HUES48 (cell line): ENCODE measurements around the gene XYLT1.

ENCODE experiments used
- H3K27ac ChIP-seq: one replicate; pipeline ENCODE4 v1.7.0; 2013; ENCODE audit warnings: low read depth, low read length, inconsistent platforms
- H3K27me3 ChIP-seq: 2 replicates; pipeline ENCODE4 v1.6.1; 2013; ENCODE audit warnings: mild to moderate bottlenecking, low read length; ENCODE audit not compliant: control insufficient read depth, insufficient read depth
- H3K36me3 ChIP-seq: 2 replicates; pipeline ENCODE4 v1.6.1; 2013; ENCODE audit warnings: low read length; ENCODE audit not compliant: control insufficient read depth, insufficient read depth
- H3K4me1 ChIP-seq: 2 replicates; pipeline ENCODE4 v1.6.1; 2013; ENCODE audit warnings: mild to moderate bottlenecking, low read length; ENCODE audit not compliant: control insufficient read depth, insufficient read depth
- H3K4me3 ChIP-seq: 2 replicates; pipeline ENCODE4 v1.5.1; 2013; ENCODE audit warnings: mild to moderate bottlenecking, low read depth, low read length
- H3K9ac ChIP-seq: 2 replicates; pipeline ENCODE4 v1.6.1; 2013; ENCODE audit warnings: mild to moderate bottlenecking, low read depth, low read length, moderate library complexity
- H3K9me3 ChIP-seq: 2 replicates; pipeline ENCODE4 v1.6.1; 2013; ENCODE audit warnings: low read length; ENCODE audit not compliant: control insufficient read depth, insufficient read depth

Gene XYLT1

DNA sequence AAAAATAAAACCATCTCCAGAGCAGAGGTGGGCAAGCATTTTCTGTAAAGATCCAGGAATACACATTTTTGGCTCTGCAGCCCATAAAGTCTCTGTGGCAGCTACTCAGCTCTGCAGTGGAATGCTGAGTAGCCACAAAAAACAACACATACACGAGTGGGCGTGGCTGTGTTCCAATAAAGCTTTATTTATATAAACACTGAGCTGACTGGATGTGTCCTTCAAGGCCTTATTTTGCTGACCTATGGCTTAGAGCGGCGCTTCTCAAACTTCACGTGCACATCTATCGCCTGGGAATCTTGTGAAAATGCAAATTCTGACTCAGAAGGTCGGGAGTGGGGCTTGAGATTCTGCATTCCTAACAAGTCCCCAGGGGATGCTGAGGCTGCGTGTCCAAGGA is 39.7 kb downstream of the XYLT1 start:
- no peaks in the 10 kb centered on the region for H3K36me3 ChIP-seq
- no peaks in the 10 kb centered on the region for H3K27me3 ChIP-seq
- peaks cover 23% of the 10 kb centered on the region for H3K4me1 ChIP-seq
- no peak overlapping the region for H3K27ac ChIP-seq
- no peak overlapping the region for H3K9ac ChIP-seq
- no peak overlapping the region for H3K4me3 ChIP-seq
- no peaks in the 10 kb centered on the region for H3K9me3 ChIP-seq

DNA sequence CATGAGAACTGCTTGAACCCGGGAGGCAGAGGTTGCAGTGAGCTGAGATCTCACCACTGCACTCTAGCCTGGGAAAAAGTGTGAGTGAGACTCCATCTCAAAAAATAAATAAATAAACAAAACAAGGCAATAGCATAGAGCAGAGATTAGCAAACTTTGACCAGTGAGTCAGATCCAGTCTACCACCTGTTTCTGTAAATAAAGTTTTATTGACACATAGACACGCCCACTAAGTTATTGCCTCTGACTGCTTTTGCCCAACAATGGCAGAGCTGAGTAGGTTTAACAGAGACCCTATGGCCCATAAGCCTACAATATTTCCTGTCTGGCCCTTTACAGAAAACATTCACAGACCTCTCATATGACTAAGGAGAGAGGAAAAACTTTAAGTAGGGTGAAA is 44.3 kb downstream of the XYLT1 start:
- Histone ChIP-seq H3K9ac (no peak overlapping the region), H3K36me3 (no peaks in the 10 kb centered on the region), H3K4me1 (peaks cover 14% of the 10 kb centered on the region), H3K4me3 (no peak overlapping the region), H3K27ac (no peak overlapping the region), H3K9me3 (no peaks in the 10 kb centered on the region), H3K27me3 (no peaks in the 10 kb centered on the region)

DNA sequence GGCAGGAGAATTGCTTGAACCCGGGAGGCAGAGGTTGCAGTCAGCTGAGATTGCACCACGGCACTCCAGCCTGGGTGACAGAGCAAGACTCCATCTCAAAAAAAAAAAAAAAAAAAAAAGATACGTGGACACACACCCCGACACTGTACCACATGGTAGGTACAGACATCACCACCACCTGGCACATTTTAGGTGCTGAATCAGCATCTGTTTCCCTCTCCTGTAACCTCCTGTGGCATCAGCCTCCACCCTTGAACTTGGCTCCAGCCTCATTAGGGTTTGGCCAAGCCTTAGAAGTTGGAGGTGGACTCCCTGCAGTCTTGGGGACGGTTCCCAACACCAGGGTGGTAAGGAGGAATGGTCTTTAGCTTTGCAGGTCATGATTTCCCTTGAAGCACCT is 46.0 kb downstream of the XYLT1 start:
- H3K9me3 ChIP-seq: no peaks in the 10 kb centered on the region
- no peaks in the 10 kb centered on the region for H3K36me3 ChIP-seq
- no peaks in the 10 kb centered on the region for H3K27me3 ChIP-seq
- H3K4me1 ChIP-seq: peaks cover 8% of the 10 kb centered on the region
- no peak overlapping the region for H3K9ac ChIP-seq
- no peak overlapping the region for H3K27ac ChIP-seq
- no peak overlapping the region for H3K4me3 ChIP-seq

DNA sequence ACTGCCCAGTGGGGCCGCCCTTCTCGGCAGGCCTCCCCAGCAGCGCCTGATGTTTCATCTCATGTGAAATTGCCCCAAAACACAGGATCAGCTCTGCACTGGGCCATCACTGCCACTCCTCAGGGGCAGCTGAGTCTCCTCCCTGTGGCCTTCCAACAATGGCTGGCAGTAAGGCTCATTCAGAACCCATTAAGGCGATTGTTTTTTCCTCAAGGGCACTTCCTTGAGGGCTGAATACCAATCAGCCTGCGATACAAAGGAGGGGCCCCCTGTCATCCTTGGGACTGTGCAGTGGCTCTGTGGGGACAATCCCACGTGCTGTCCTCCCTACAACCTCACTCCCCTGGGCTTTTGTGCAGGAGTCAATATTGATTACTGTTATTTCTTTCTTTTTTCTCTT is 47.5 kb downstream of the XYLT1 start:
- Histone ChIP-seq H3K4me3 (no peak overlapping the region), H3K9me3 (no peaks in the 10 kb centered on the region), H3K27me3 (no peaks in the 10 kb centered on the region), H3K4me1 (peaks cover 8% of the 10 kb centered on the region), H3K36me3 (no peaks in the 10 kb centered on the region), H3K27ac (peak overlapping the region; percentile 34), H3K9ac (no peak overlapping the region)

- Histone ChIP-seq H3K4me1 (peaks cover 22% of the 10 kb centered on the region), H3K9ac (no peak overlapping the region), H3K36me3 (no peaks in the 10 kb centered on the region), H3K27ac (no peak overlapping the region), H3K9me3 (no peaks in the 10 kb centered on the region), H3K4me3 (no peak overlapping the region), H3K27me3 (no peaks in the 10 kb centered on the region)
Observed at GRCh38 chr16:17420816-17421215, 49.9 kb downstream of the XYLT1 start.

DNA sequence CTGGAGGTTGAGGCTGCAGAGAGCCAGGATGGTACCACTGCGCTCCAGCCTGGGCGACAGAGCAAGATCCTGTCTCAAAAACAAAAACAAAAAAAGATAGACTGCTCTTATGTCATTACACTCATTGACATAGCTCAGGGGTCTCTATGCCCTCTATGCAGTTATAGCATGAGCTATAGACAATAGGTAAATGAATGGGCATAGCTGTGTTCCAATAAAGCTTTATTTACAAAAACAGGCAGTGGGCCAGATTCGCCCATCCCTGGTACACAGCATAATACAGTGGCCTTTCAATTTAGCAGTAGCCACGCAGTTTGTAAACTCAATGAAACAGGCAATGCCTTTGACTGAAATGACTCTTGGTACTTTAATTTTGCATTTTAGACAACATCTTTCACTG is 51.5 kb downstream of the XYLT1 start:
- Histone ChIP-seq H3K36me3 (no peaks in the 10 kb centered on the region), H3K4me1 (peaks cover 22% of the 10 kb centered on the region)

GRCh38 chr16:17417740-17418139 is 53.0 kb downstream of the XYLT1 start:
- Histone ChIP-seq H3K9ac (no peak overlapping the region), H3K27ac (no peak overlapping the region)

More for the DNA sequence above, 51.5 kb downstream of the XYLT1 start:
- Histone ChIP-seq H3K9me3 (no peaks in the 10 kb centered on the region), H3K4me3 (no peak overlapping the region), H3K27me3 (no peaks in the 10 kb centered on the region), H3K27ac (no peak overlapping the region), H3K9ac (no peak overlapping the region)

DNA sequence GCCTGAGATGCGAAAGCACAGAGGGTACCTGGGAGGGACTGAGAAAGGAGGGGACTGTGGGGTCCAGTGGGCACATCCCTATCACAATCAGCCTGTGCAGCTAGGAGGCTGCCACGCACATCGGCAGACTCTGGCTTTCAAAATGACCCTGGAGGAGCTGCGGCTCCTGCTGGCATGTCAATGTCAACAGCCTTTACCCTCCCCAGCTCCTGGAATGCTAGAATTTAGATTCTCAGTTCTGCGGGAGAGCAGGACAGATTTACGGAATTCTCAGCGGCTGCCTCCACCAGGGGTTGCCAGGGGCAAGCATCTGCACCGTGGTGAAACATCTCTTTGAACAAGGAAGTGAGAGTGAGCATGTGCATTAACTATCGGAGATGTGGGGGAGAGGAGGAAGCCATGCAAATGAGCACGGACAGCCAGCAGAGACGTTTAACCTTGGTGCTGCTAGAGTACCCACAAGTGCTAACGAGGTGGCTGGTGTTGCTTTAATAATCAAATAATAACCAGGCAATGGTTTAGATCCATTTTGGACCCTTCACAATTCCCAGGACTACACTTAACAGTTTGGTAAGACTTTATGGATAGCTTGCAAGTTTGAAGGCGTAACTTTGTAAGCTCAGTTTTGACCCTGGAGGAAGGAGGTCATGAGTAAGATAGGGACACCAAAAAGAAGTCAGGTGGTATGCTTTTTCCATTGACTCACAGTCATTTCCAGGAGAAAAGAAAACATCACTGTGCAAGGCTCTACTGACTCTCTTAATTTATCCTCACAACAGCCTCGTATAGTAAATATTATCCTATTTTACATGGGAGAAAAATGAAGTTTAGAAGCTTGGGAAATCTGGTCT is 54.1 kb downstream of the XYLT1 start:
- no peaks in the 10 kb centered on the region for H3K27me3 ChIP-seq
- no peaks in the 10 kb centered on the region for H3K36me3 ChIP-seq
- H3K9me3 ChIP-seq: no peaks in the 10 kb centered on the region
- peak overlapping the region; percentile 48 for H3K27ac ChIP-seq
- peaks cover 26% of the 10 kb centered on the region for H3K4me1 ChIP-seq
- no peak overlapping the region for H3K4me3 ChIP-seq
- H3K9ac ChIP-seq: no peak overlapping the region

More at GRCh38 chr16:17417740-17418139, 53.0 kb downstream of the XYLT1 start:
- Histone ChIP-seq H3K4me1 (peaks cover 18% of the 10 kb centered on the region), H3K9me3 (no peaks in the 10 kb centered on the region), H3K4me3 (no peak overlapping the region), H3K36me3 (no peaks in the 10 kb centered on the region), H3K27me3 (no peaks in the 10 kb centered on the region)

- H3K4me3 ChIP-seq: no peak overlapping the region
- no peaks in the 10 kb centered on the region for H3K36me3 ChIP-seq
- no peak overlapping the region for H3K9ac ChIP-seq
- H3K4me1 ChIP-seq: peaks cover 27% of the 10 kb centered on the region
- H3K9me3 ChIP-seq: no peaks in the 10 kb centered on the region
- no peak overlapping the region for H3K27ac ChIP-seq
- no peaks in the 10 kb centered on the region for H3K27me3 ChIP-seq
Observed at GRCh38 chr16:17414916-17415315, 55.8 kb downstream of the XYLT1 start.

GRCh38 chr16:17414421-17414820 is 56.3 kb downstream of the XYLT1 start:
- Histone ChIP-seq H3K9ac (no peak overlapping the region), H3K27me3 (no peaks in the 10 kb centered on the region), H3K36me3 (no peaks in the 10 kb centered on the region), H3K27ac (no peak overlapping the region), H3K9me3 (no peaks in the 10 kb centered on the region), H3K4me3 (no peak overlapping the region), H3K4me1 (peaks cover 27% of the 10 kb centered on the region)

GRCh38 chr16:17413508-17413907 is 57.3 kb downstream of the XYLT1 start:
- H3K27me3 ChIP-seq: no peaks in the 10 kb centered on the region
- H3K4me3 ChIP-seq: no peak overlapping the region
- H3K36me3 ChIP-seq: no peaks in the 10 kb centered on the region
- H3K4me1 ChIP-seq: peaks cover 27% of the 10 kb centered on the region
- H3K27ac ChIP-seq: no peak overlapping the region
- no peaks in the 10 kb centered on the region for H3K9me3 ChIP-seq
- H3K9ac ChIP-seq: no peak overlapping the region
